GM18508 (cell line): ENCODE data around the gene RPH3AL.

Experiments
- ATAC-seq: cut with Tn5 transposase; IDR thresholded peaks from one replicate; pipeline ENCODE4 v1.9.1; 2021; ENCODE audit warnings: moderate number of reproducible peaks; ENCODE audit not compliant: insufficient read depth, unreplicated experiment

Gene RPH3AL

GRCh38 chr17:269616-270514 is 82.7 kb downstream of the RPH3AL start:
- no peak for ATAC-seq

GRCh38 chr17:266701-267667 is 85.6 kb downstream of the RPH3AL start:
- no peak for ATAC-seq

GRCh38 chr17:266219-266618 is 86.4 kb downstream of the RPH3AL start:
- ATAC-seq: no peak

- ATAC-seq: no peak
These were observed 86.9 kb downstream of the RPH3AL start for GRCh38 chr17:265718-266117.

GRCh38 chr17:263773-264172 is 88.8 kb downstream of the RPH3AL start:
- ATAC-seq: no peak

GRCh38 chr17:263271-263670 is 89.3 kb downstream of the RPH3AL start:
- no peak for ATAC-seq

GRCh38 chr17:261635-262034 is 91.0 kb downstream of the RPH3AL start:
- ATAC-seq: no peak

GRCh38 chr17:260944-261343 is 91.7 kb downstream of the RPH3AL start:
- no peak for ATAC-seq

GRCh38 chr17:260031-260791 is 92.4 kb downstream of the RPH3AL start:
- ATAC-seq: no peak

GRCh38 chr17:259341-259976 is 93.1 kb downstream of the RPH3AL start:
- ATAC-seq: no peak

- ATAC-seq: no peak
These were observed 93.7 kb downstream of the RPH3AL start for GRCh38 chr17:258906-259305.

GRCh38 chr17:258045-258734 is 94.4 kb downstream of the RPH3AL start:
- no peak for ATAC-seq

- ATAC-seq: no peak
These were observed 99.3 kb downstream of the RPH3AL start for GRCh38 chr17:253091-253846.

- ATAC-seq: no peak
These were observed 100.2 kb downstream of the RPH3AL start for GRCh38 chr17:252456-252855.

- ATAC-seq: no peak
These were observed 101.1 kb downstream of the RPH3AL start for GRCh38 chr17:251531-251930.

- ATAC-seq: no peak
These were observed 101.9 kb downstream of the RPH3AL start for GRCh38 chr17:250487-251300.

- ATAC-seq: no peak
These were observed 103.2 kb downstream of the RPH3AL start for GRCh38 chr17:249236-249993.
